SK-N-MC (cell line): ENCODE results near the gene CNPY3.

ENCODE experiments used
- EZH2 ChIP-seq: fragments of 200-600 bp; sonication (generic); IDR thresholded peaks from one replicate; pipeline ENCODE4 v1.6.1; 2017; ENCODE audit warnings: antibody characterized with exemption
- FOXP2 ChIP-seq: optimal IDR thresholded peaks from 2 replicates; pipeline ENCODE3; 2011; ENCODE audit warnings: mild to moderate bottlenecking, moderate library complexity; ENCODE audit not compliant: insufficient read depth; ENCODE audit errors: extremely low read length, control extremely low read depth
- POLR2AphosphoS5 ChIP-seq: IDR thresholded peaks from 2 replicates; pipeline ENCODE4 v1.6.1; 2012; ENCODE audit warnings: mild to moderate bottlenecking, low read depth, low read length, borderline replicate concordance

DNA sequence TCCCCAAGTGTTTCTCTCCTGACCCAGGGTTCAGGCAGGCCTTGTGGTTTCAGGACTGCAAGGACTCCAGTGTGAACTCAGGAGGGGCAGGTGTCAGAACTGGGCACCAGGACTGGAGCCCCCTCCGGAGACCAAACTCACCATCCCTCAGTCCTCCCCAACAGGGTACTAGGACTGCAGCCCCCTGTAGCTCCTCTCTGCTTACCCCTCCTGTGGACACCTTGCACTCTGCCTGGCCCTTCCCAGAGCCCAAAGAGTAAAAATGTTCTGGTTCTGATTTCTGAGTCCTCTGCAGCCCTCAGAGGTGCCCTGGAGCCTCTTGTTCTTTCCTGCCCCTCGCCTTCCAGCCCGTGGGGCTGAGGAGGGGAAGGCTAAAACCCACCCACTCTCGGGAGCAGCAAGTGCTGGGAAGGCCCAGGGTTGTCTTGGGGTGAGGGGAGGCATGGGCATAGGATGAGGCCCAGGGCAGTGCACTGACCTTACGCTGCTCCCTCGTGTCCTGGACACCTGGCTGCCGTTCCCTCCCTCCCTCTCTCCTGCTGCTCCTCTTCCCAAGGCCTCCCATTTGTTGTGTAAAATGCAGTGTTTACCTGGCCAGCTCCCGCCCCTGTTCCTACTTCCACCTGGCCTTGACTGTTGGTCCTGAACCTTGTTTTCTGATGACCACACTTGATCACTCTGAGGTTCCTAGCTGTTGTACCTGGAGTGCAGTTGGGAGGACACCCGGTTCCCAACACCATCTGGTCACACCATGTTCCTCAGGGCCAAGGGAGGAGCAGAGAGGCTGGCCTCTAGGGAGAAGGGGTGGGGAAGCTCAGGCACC, 9.9 kb downstream of the CNPY3 start:
- TF ChIP-seq EZH2, result no peak
- TF ChIP-seq FOXP2, result no peak
- TF ChIP-seq POLR2AphosphoS5, result no peak
